Esophagus muscularis mucosa (tissue), 4 donors: Measurements from ENCODE around the gene TMEM108. TPM values are rescaled to one million over a fixed set of nuclear protein-coding genes. Genes with fewer than 3 reads are reported as not detected.

Source experiments
- DNase-seq: peaks from one replicate; pipeline ENCODE4 v3.0.0-alpha.2; 2017; ENCODE audit errors: extremely low spot score
- H3K27ac ChIP-seq, 4 donors: fragments of 200-600 bp; sonication (generic); replicated peaks in 1 of 4; 1 replicate in 3 of 4; 2 replicates in 1 of 4; pipeline ENCODE4 v1.5.1; 2016 to 2019; ENCODE audit warnings: mild to moderate bottlenecking in 1 of 4
- H3K27me3 ChIP-seq, 4 donors: fragments of 200-600 bp; sonication (generic); one replicate each; pipeline versions ENCODE4 v1.5.1 to v1.6.0; 2016 to 2019
- H3K36me3 ChIP-seq, 4 donors: fragments of 200-600 bp; sonication (generic); one replicate each; pipeline ENCODE4 v1.5.1; 2016 to 2019
- H3K4me1 ChIP-seq, 4 donors: fragments of 200-600 bp; sonication (generic); one replicate each; pipeline ENCODE4 v1.5.1; 2016 to 2019
- H3K4me3 ChIP-seq, 4 donors: fragments of 200-600 bp; sonication (generic); 1 replicate in 2 of 4; 2 replicates in 2 of 4; pipeline ENCODE4 v1.5.1; 2016 to 2019; ENCODE audit warnings: mild to moderate bottlenecking in 4 of 4, moderate library complexity in 1 of 4
- H3K9me3 ChIP-seq, 4 donors: fragments of 200-600 bp; sonication (generic); 1 replicate in 3 of 4; 2 replicates in 1 of 4; pipeline ENCODE4 v1.5.1; 2016 to 2019
- EP300 ChIP-seq: sonication (generic); formaldehyde crosslinking; IDR thresholded peaks from one replicate; pipeline ENCODE4 v1.6.1; 2017; ENCODE audit warnings: antibody characterized with exemption
- POLR2A ChIP-seq: fragments of 450-650 bp; IDR thresholded peaks from one replicate; pipeline ENCODE4 v1.6.1; 2017; ENCODE audit warnings: antibody characterized with exemption, moderate library complexity, mild to moderate bottlenecking, low read depth
- POLR2AphosphoS5 ChIP-seq, 2 donors: sonication (generic); formaldehyde crosslinking; IDR thresholded peaks; one replicate each; pipeline ENCODE4 v1.6.1; 2017; ENCODE audit warnings: antibody characterized with exemption in 2 of 2
- WGBS: methylation state at CpG from one replicate; pipeline ENCODE4 v1.1.5; 2018; 5-methylcytosine and 5-hydroxymethylcytosine counted together
- intact Hi-C: fragments of 100-400 bp; cut with DNase I; formaldehyde crosslinking; loops from one replicate; pipeline ENCODE4 v1.15.1; 2023
- total RNA-seq, 4 donors: library from RNA; depleted of rRNA; stranded (reverse); fragments of >200 nt; gene quantifications; one replicate each; pipeline versions ENCODE4 v1.1.0 to v1.2.1, GENCODE V29; 2016
- TF ChIP-seq, protein P1 (sequence below), 3 experiments: fragments of 200-600 bp in 2 of 3; fragments of 450-650 bp in 1 of 3; sonication (generic) in 2 of 3; IDR thresholded peaks; one replicate each; pipeline ENCODE4 v1.5.1; 2017 to 2019; ENCODE audit warnings: antibody characterized with exemption in 3 of 3, mild to moderate bottlenecking in 2 of 3, moderate library complexity in 1 of 3

The TMEM108 gene
- total RNA-seq, 4 donors from 2014 or later = 8.6 to 12.1 (median 11.2) TPM

DNA sequence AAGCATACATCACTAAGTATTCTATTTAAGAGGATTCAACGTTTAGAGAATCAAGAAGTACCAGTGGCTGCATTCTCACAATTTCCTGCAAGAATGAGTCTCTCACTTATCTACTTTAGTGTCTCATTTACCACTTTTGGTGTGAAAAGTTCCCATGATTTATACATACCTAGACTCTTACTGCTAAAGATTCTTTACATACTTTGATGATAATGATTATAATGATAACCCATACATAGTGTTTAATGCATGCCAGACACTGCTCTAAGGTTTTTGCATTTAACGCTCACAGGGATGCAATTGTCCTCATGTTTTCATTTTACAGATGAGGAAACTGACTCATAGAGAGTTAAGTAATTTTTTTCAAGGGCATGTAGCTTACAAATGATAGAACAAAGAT is 133.6 kb downstream of the TMEM108 start:
- intact Hi-C loops = no loop called here
- no peaks in the 10 kb centered on the region for H3K36me3 ChIP-seq
- H3K4me1 ChIP-seq = no peaks in the 10 kb centered on the region

DNA sequence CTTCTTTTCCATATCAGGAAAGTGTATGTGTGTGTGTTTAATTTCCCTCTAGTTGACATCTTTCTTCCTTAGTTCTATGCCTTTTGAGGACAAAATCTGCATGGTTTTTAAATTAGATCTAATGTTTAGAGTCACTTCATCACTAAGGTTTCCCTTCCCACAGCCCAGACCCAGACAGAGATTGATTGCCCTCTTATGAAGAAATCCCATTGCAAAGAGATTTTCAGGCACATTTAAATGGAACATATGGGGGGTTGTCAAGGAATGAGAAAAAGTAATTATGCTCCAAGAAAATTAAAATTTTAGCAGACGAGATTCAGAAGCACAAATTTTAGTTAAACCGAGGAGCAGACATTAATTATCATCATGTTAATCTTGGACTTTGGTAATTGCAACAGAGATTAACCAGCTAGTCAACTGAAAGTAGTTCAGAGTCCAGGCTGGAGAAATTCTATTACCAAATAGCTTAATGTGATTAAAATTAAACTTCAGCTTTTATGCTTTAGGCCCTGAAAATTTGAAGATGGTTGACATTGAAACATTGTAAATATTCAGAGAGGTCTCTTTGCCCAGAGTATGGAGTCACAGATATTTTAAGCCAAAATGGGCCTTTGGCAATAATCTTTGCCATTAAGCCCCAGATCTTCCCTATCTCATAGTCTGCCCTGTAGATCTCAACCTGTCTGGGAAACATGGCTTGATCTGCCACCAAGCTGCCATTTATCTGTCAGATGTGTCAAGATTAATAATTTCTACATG is 143.4 kb downstream of the TMEM108 start:
- 88% methylated on average over 2 of the region's 2 CpGs for WGBS
- H3K27ac ChIP-seq = no peak overlapping the region

More for the DNA sequence above, 133.6 kb downstream of the TMEM108 start:
- Histone ChIP-seq H3K27ac (no peak overlapping the region), H3K4me3 (no peak overlapping the region), H3K9me3 (no peaks in the 10 kb centered on the region), H3K27me3 (no peaks in the 10 kb centered on the region)
- no peak for DNase-seq
- WGBS = 69% methylated on average over 2 of the region's 2 CpGs
- TF ChIP-seq EP300 (no peak), POLR2AphosphoS5 (IDR thresholded peaks at IDR 0.05) (no peak), POLR2A (no peak)
- TF ChIP-seq, protein P1, sequence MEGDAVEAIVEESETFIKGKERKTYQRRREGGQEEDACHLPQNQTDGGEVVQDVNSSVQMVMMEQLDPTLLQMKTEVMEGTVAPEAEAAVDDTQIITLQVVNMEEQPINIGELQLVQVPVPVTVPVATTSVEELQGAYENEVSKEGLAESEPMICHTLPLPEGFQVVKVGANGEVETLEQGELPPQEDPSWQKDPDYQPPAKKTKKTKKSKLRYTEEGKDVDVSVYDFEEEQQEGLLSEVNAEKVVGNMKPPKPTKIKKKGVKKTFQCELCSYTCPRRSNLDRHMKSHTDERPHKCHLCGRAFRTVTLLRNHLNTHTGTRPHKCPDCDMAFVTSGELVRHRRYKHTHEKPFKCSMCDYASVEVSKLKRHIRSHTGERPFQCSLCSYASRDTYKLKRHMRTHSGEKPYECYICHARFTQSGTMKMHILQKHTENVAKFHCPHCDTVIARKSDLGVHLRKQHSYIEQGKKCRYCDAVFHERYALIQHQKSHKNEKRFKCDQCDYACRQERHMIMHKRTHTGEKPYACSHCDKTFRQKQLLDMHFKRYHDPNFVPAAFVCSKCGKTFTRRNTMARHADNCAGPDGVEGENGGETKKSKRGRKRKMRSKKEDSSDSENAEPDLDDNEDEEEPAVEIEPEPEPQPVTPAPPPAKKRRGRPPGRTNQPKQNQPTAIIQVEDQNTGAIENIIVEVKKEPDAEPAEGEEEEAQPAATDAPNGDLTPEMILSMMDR (IDR thresholded peaks at IDR 0.05) = no peak

DNA sequence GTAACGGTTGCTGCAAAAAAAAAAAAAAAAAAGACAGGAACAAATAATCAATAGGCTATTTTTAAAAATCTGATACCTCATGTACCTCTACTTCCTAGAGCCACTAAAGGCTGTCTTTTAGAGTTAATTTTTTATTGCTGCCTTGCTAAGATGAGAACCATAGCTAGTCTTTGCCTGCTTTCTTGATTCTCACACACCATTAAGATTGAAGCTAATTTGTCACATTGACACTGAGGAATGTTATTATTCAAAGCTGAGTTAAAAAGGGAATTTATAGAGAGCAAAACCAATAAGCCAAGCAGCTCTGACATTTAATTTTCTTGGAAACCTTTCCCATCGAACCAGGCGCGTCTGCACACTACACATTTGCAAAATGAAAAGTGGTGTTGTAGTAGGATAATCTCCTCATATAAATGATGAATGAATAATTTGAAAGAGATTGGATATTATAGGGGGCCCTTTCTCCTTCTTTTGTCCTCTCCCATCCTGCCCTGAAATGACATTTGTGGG is 149.7 kb downstream of the TMEM108 start:
- TF ChIP-seq POLR2AphosphoS5 (IDR thresholded peaks at IDR 0.05) (no peak), POLR2A (no peak), EP300 (no peak)
- TF ChIP-seq, protein P1 (IDR thresholded peaks at IDR 0.05) = no peak
- DNase-seq = no peak
- no peaks in the 10 kb centered on the region for H3K36me3 ChIP-seq
- intact Hi-C loops = no loop called here
- H3K27ac ChIP-seq = no peak overlapping the region
- 87% methylated on average over 4 of the region's 4 CpGs for WGBS
- no peaks in the 10 kb centered on the region for H3K9me3 ChIP-seq
- peaks cover 0 to 10% (median 0%) of the 10 kb centered on the region in 4 donors for H3K4me1 ChIP-seq
- no peaks in the 10 kb centered on the region for H3K27me3 ChIP-seq
- H3K4me3 ChIP-seq = no peak overlapping the region

More for the DNA sequence above, 143.4 kb downstream of the TMEM108 start:
- no peak overlapping the region for H3K4me3 ChIP-seq
- no peaks in the 10 kb centered on the region for H3K36me3 ChIP-seq
- TF ChIP-seq POLR2AphosphoS5 (IDR thresholded peaks at IDR 0.05) (no peak), EP300 (no peak), POLR2A (no peak)
- TF ChIP-seq, protein P1 (IDR thresholded peaks at IDR 0.05) = no peak
- H3K27me3 ChIP-seq = no peaks in the 10 kb centered on the region
- intact Hi-C loops = no loop called here
- no peaks in the 10 kb centered on the region for H3K4me1 ChIP-seq
- no peak for DNase-seq
- no peaks in the 10 kb centered on the region for H3K9me3 ChIP-seq

DNA sequence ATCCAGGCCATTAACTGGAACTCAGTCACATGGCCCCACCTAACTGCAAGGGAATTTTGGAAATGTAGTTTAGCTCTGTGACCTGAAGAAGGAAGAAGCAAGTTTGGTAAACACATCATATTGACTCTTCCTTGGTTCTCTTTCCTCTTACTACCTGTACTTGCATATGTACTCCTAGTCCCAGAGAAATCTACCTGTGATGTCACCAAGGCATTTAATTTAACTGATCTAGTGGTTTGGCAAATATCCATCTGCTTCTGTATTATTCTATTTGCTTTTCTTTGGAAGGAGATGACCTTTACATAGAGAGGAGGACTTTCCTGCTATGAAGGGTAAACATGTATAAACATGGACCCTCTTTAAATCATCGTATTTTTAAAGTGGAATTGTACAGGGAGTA is 150.8 kb downstream of the TMEM108 start:
- no peak overlapping the region for H3K4me3 ChIP-seq
- TF ChIP-seq POLR2AphosphoS5 (IDR thresholded peaks at IDR 0.05) (no peak), POLR2A (no peak), EP300 (no peak)
- TF ChIP-seq, protein P1 (IDR thresholded peaks at IDR 0.05) = no peak
- H3K4me1 ChIP-seq = peaks cover 0 to 10% (median 0%) of the 10 kb centered on the region in 4 donors
- 61% methylated on average over 1 of the region's 1 CpG for WGBS
- intact Hi-C loops = no loop called here
- H3K9me3 ChIP-seq = no peaks in the 10 kb centered on the region
- no peaks in the 10 kb centered on the region for H3K27me3 ChIP-seq
- no peak overlapping the region for H3K27ac ChIP-seq
- H3K36me3 ChIP-seq = no peaks in the 10 kb centered on the region
- DNase-seq = no peak
